Measurements from ENCODE around the gene FERMT2. TPM values are rescaled to one million over a fixed set of nuclear protein-coding genes. Genes with fewer than 3 reads are reported as not detected.

The FERMT2 gene
- total and polyA plus RNA-seq, 4 donors = 23.9 to 51.3 (median 40.4) TPM

DNA sequence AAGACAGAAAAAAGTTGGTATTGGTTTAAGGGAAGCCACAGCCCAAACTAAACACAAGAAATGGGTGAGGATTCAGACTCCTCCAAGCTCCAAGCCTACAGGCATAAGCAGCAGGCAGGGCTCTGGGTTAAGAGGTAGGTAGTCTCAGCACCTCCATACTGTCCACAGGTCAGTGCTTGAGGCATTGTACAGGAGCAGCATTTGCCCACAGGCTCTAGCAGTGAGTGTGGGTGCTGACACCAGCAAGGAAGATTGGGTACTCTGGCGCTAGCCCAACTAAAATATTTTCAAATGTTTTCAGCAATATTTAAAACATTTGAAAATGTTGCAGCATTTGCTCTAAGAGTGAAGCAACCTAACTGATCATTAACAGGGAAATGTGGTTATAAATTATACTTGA, 33.1 kb downstream of the FERMT2 start:
- no peak for DNase-seq (ENCODE audit: low spot score)
- peak overlapping the region; percentile 54 to 70 for H3K27ac ChIP-seq (ENCODE audit: low read depth in 1 of 2, low read length in 2 of 2)
- WGBS = 32% methylated on average over 1 of the region's 1 CpG
- no peak overlapping the region for H3K9ac ChIP-seq (ENCODE audit: low read depth in 1 of 2, low read length in 2 of 2)
- no peaks in the 10 kb centered on the region for H3K9me3 ChIP-seq (ENCODE audit: control insufficient read depth in 4 of 4, low read length in 3 of 4)
- TF ChIP-seq FOXA2 (IDR thresholded peaks at IDR 0.05) (no peak), RAD21 (IDR thresholded peaks at IDR 0.05) (peak in 1 of 2 donors; percentile 18), HNF4A (conservative IDR thresholded peaks at IDR 0.05) (peak; percentile 15 to 25), REST (IDR thresholded peaks at IDR 0.05) (peak; percentile 94), RXRA (IDR thresholded peaks at IDR 0.05) (peak in 1 of 2 donors; percentile 33), CTCF (IDR thresholded peaks at IDR 0.05; ENCODE audit: low read depth, low read length, missing input control) (no peak)
- H3K4me3 ChIP-seq (ENCODE audit: low read depth in 1 of 3, low read length in 3 of 3) = no peak overlapping the region
- H3K36me3 ChIP-seq (ENCODE audit: control insufficient read depth in 4 of 4, insufficient read depth in 3 of 4, low read depth in 1 of 4, low read length in 3 of 4) = peaks cover 0 to 3% (median 0%) of the 10 kb centered on the region in 4 donors
- H3K27me3 ChIP-seq (ENCODE audit: control insufficient read depth in 4 of 4, insufficient read depth in 4 of 4, low read length in 3 of 4) = no peaks in the 10 kb centered on the region
- H3K4me1 ChIP-seq (ENCODE audit: control insufficient read depth in 4 of 4, insufficient read depth in 4 of 4, low read length in 3 of 4) = peaks cover 15 to 72% (median 47%) of the 10 kb centered on the region in 4 donors

- Histone ChIP-seq H3K4me3 (ENCODE audit: low read depth in 1 of 3, low read length in 3 of 3) (no peak overlapping the region), H3K36me3 (ENCODE audit: control insufficient read depth in 4 of 4, insufficient read depth in 3 of 4, low read depth in 1 of 4, low read length in 3 of 4) (peaks cover 0 to 6% (median 0%) of the 10 kb centered on the region in 4 donors), H3K27me3 (ENCODE audit: control insufficient read depth in 4 of 4, insufficient read depth in 4 of 4, low read length in 3 of 4) (no peaks in the 10 kb centered on the region), H3K4me1 (ENCODE audit: control insufficient read depth in 4 of 4, insufficient read depth in 4 of 4, low read length in 3 of 4) (peaks cover 13 to 52% (median 29%) of the 10 kb centered on the region in 4 donors), H3K27ac (ENCODE audit: low read depth in 1 of 2, low read length in 2 of 2) (no peak overlapping the region), H3K9me3 (ENCODE audit: control insufficient read depth in 4 of 4, low read length in 3 of 4) (no peaks in the 10 kb centered on the region), H3K9ac (ENCODE audit: low read depth in 1 of 2, low read length in 2 of 2) (no peak overlapping the region)
- TF ChIP-seq FOXA1 (IDR thresholded peaks at IDR 0.05) = no peak
- no peak for TF ChIP-seq YY1 (IDR thresholded peaks at IDR 0.05)
- 93% methylated on average over 3 of the region's 3 CpGs for WGBS
- DNase-seq (ENCODE audit: low spot score) = no peak
Observed at GRCh38 chr14:52914295-52914694, 36.6 kb downstream of the FERMT2 start.

DNA sequence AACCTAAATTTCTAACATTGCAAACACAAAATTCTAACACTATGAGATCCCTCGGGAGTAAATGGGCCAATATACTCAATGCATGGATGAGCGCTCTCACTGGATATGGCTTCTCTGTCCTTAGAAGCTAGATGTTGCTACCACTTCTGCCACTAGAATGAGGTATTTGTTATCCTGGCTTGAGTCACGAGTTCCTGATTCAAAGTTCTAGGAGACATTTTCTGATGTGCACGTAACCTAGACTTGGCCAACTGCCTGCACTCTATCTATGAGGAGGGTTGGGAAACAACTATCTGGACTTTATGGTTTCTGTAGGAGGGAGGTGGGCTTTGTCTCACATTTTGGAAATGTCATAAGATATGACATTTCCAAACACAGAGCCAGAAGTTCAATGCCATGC, 37.6 kb downstream of the FERMT2 start:
- Histone ChIP-seq H3K27ac (ENCODE audit: low read depth in 1 of 2, low read length in 2 of 2) (peak overlapping the region in 1 of 2 donors; percentile 47), H3K27me3 (ENCODE audit: control insufficient read depth in 4 of 4, insufficient read depth in 4 of 4, low read length in 3 of 4) (no peaks in the 10 kb centered on the region), H3K4me3 (ENCODE audit: low read depth in 1 of 3, low read length in 3 of 3) (no peak overlapping the region), H3K36me3 (ENCODE audit: control insufficient read depth in 4 of 4, insufficient read depth in 3 of 4, low read depth in 1 of 4, low read length in 3 of 4) (peaks cover 0 to 7% (median 1%) of the 10 kb centered on the region in 4 donors), H3K4me1 (ENCODE audit: control insufficient read depth in 4 of 4, insufficient read depth in 4 of 4, low read length in 3 of 4) (peaks cover 13 to 43% (median 22%) of the 10 kb centered on the region in 4 donors), H3K9ac (ENCODE audit: low read depth in 1 of 2, low read length in 2 of 2) (no peak overlapping the region), H3K9me3 (ENCODE audit: control insufficient read depth in 4 of 4, low read length in 3 of 4) (no peaks in the 10 kb centered on the region)
- DNase-seq (ENCODE audit: low spot score) = no peak
- TF ChIP-seq ATF3 (IDR thresholded peaks at IDR 0.05) (no peak), HNF4A (conservative IDR thresholded peaks at IDR 0.05) (peak; percentile 13 to 43), YY1 (IDR thresholded peaks at IDR 0.05) (peak; percentile 42), JUND (IDR thresholded peaks at IDR 0.05) (peak in 1 of 2 donors; percentile 7)
- WGBS = 50% methylated on average over 4 of the region's 4 CpGs
